ENCODE measurements around the gene PLXNA4.
"Not testable (repeated sequence)": the region's sequence is repeated elsewhere in the genome, so short reads cannot be mapped to it uniquely, and the experiment has no call there.

The PLXNA4 gene, protein sequence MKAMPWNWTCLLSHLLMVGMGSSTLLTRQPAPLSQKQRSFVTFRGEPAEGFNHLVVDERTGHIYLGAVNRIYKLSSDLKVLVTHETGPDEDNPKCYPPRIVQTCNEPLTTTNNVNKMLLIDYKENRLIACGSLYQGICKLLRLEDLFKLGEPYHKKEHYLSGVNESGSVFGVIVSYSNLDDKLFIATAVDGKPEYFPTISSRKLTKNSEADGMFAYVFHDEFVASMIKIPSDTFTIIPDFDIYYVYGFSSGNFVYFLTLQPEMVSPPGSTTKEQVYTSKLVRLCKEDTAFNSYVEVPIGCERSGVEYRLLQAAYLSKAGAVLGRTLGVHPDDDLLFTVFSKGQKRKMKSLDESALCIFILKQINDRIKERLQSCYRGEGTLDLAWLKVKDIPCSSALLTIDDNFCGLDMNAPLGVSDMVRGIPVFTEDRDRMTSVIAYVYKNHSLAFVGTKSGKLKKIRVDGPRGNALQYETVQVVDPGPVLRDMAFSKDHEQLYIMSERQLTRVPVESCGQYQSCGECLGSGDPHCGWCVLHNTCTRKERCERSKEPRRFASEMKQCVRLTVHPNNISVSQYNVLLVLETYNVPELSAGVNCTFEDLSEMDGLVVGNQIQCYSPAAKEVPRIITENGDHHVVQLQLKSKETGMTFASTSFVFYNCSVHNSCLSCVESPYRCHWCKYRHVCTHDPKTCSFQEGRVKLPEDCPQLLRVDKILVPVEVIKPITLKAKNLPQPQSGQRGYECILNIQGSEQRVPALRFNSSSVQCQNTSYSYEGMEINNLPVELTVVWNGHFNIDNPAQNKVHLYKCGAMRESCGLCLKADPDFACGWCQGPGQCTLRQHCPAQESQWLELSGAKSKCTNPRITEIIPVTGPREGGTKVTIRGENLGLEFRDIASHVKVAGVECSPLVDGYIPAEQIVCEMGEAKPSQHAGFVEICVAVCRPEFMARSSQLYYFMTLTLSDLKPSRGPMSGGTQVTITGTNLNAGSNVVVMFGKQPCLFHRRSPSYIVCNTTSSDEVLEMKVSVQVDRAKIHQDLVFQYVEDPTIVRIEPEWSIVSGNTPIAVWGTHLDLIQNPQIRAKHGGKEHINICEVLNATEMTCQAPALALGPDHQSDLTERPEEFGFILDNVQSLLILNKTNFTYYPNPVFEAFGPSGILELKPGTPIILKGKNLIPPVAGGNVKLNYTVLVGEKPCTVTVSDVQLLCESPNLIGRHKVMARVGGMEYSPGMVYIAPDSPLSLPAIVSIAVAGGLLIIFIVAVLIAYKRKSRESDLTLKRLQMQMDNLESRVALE (N-terminal part only)

DNA sequence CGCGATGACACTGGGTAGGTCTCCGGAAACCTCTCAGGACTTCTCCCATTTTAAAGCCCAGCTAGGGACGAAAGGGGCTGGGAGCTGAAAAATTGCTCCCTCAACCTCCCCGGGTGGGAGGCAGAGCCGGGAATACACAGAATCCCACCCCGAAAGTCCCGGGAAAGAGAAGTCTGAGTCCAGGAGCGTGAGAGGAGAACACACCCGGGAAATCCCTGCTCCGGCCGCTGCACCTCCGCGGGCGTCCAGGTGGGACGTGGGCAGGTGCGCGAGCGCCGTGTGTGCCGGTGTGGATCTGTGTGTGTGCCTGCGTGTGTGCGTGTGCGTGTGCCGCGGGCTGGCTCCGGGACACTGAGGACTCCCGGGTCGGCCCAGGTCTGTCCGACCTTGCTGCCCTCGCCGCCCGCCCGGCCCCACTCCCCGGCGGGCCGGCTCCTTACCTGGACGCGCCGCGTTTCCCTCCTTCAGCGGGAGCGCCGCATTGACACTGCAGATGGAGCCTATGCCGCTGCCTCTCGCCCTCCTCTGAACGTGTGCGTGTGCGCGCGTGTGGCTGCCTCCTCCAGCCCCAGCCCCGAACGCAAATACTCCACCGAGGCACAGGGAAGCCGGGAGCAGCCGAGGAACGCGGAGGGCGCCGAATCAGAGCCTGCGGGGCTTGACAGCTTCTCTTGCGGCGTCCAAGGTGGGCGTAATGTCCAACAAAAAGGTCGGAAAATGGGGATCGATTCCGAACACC, at the start of gene PLXNA4:
Gene PLXNA4 (minus strand): TSS at position 489 of the 739 bp plus-strand sequence. CDS start 67,777 bp downstream, outside the sequence.
- no peak for DNase-seq (ENCODE audit: low read depth)

GRCh38 chr7:132625651-132626050, 49.4 kb upstream of the PLXNA4 start:
- no peak for DNase-seq (ENCODE audit: low read depth)

- no peak for DNase-seq (ENCODE audit: low read depth)
Observed at GRCh38 chr7:132622081-132622480, 45.8 kb upstream of the PLXNA4 start.

DNA sequence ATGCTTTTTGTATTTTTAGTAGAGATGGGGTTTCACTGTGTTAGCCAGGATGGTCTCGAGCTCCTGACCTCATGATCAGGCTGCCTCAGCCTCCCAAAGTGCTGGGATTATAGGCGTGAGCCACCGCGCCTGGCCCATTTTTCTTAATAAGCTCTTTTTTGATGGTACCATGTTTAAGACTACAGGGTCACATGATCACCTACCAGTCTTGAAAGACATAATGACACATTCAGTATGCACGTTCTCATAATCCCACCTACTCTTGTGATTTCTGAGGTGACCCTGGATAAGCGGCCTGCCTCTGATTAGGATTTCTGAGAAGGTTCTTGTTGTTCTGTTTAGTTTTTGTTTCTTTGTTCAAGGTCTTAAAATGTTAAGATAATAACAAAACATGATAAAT, 43.7 kb upstream of the PLXNA4 start:
- no peak for DNase-seq (ENCODE audit: low read depth)

DNA sequence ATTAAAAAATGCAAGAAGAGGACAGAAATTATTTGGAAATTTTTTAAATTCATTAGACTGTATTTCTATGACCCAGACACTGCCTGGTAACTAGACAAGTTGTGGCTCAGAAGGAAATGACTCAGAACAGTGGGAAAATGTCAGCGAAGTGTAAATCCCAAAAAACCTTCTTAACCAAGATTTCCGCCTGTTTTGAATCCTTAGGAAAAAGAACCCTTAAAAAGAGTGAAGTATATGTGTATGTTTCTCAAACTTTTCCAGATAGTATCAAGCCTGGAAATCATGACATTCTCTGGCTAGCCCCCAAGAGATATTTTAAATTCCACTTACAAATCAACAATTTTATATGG, 42.7 kb upstream of the PLXNA4 start:
- no peak for DNase-seq (ENCODE audit: low read depth)

GRCh38 chr7:132618271-132618955, 42.1 kb upstream of the PLXNA4 start:
- DNase-seq (ENCODE audit: low read depth) = no peak

DNA sequence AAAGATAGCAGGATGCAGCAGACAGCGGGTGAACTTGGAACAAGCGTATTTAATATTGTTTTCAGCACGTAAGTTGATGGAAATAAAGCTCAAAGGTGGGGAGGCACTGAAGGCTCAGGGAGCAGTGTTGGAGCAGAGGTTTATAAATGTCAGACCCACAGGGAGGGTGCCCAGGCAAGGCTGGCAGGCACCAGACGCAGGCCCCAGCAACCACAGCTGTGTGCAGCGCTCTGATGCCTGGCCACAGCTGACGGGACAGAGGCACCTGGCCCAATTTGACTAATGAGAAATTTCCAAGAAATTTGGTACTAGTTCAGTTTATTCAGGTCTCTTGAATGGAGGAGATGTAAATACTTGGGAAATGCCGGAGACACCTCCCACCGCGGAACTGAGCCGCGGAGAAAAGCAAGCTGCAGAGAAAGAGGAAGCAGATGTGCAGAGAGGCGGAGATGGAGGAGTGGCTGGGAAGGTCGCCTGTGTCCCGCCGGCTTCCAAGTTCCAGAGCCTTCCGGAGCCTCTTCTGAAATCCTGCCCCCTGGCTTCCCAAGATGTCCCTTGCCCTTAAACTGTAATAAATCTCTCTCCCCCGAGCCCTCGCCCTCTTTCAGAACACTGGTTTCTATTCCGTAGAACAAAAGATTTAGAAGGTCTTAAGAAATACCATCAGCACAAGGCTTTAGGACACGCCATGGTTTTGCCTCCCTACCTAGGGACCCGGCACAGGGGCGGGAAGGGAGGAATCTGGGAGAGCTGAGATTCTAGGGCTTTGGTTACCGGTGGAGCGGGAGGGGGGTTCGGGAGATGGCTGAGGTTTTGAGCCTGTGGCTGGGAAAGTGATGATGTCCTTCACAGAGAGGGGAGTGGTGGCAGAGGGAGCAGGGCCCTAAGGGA, 38.4 kb upstream of the PLXNA4 start:
- DNase-seq (ENCODE audit: low read depth) = no peak

- no peak for DNase-seq (ENCODE audit: low read depth)
Observed at GRCh38 chr7:132613737-132614136, 37.5 kb upstream of the PLXNA4 start.

DNA sequence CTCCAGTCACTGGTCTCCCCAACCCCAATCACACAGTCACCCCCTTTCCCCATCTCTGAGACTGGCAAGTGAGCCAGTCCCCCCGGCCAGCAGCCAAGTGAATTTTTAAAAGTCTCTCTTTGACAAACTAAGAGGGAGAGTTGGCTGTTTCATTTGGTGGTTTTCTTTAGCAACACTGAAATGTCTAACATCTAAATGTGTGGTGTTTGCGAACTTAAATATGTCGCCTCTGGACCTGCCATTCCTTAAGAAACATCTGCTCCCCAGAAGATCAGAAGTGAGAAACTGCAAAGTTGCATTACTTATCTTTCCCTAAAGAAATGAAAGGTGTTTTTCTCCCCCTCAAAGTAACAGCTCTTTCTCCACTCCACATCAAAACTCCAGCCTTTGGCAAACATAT, 34.7 kb upstream of the PLXNA4 start:
- no peak for DNase-seq (ENCODE audit: low read depth)

GRCh38 chr7:132609906-132610520, 33.7 kb upstream of the PLXNA4 start:
- no peak for DNase-seq (ENCODE audit: low read depth)

GRCh38 chr7:132609222-132609621, 33.0 kb upstream of the PLXNA4 start:
- no peak for DNase-seq (ENCODE audit: low read depth)

- no peak for DNase-seq (ENCODE audit: low read depth)
Observed at GRCh38 chr7:132608523-132608922, 32.3 kb upstream of the PLXNA4 start.

DNA sequence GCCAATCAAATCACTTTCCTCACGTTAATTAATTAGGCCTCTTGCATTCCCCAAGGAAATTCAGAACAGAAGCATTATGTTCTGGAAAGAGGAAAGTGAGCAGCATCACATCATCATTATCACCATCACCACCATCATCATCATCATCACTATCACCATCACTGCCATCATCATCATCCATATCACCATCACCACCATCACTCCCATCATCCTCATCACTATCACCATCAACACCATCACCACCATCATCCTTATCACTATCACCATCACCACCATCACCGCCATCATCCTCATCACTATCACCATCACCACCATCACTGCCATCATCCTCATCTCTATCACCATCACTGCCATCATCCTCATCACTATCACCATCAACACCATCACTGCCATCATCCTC, 31.4 kb upstream of the PLXNA4 start:
- DNase-seq (ENCODE audit: low read depth) = no peak

GRCh38 chr7:132604121-132604520, 27.9 kb upstream of the PLXNA4 start:
- no peak for DNase-seq (ENCODE audit: low read depth)

DNA sequence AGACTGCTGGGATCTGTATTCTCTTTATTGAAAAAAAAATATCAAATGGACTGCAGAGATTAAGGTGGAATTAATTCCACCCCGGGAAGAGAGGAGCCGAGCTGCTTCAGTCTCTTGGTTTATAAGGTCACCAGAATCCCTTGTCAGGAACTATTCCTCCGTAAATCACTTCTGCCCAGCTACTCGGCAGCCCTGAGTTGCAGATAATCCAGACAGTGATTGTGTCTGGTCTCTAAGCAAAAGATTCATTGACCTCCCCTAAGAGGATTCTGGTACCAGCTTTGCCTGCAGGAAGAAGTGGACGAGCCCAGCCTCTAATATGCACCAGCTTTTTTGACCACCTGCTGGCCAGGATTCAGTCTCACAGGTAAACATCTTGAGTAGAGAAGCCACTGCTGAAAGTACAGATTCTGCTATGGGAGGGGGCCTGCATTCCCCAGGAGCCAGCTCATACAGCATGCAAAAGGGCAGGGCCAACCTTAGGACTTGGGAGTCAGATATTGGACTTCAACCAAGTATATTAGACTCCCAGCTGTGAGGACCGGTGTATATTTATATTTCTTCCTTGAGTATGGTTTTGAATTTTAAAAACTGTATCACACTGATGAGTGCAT, 27.1 kb upstream of the PLXNA4 start:
- no peak for DNase-seq (ENCODE audit: low read depth)

- DNase-seq (ENCODE audit: low read depth) = no peak
Observed at GRCh38 chr7:132601783-132602182, 25.5 kb upstream of the PLXNA4 start.

- no peak for DNase-seq (ENCODE audit: low read depth)
Observed at GRCh38 chr7:132596588-132596987, 20.3 kb upstream of the PLXNA4 start.

DNA sequence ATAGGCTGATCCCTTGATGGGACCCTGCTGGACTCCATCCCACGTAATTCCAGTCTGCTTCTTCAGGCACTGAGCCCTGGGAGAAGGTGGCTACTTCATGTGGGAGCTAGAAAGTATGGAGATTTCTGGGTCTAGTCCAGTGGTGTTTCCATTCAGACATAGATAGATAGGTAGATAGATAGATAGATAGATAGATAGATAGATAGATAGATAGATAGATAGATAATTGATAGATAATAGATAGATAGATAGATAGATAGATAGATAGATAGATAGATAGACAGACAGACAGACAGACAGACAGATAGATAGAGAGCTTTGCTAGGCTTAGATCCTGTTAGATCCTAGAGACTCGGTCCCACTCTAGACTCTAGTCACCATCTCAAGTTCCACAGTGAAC, 18.5 kb upstream of the PLXNA4 start:
- not testable (repeated sequence) for DNase-seq (ENCODE audit: low read depth)

DNA sequence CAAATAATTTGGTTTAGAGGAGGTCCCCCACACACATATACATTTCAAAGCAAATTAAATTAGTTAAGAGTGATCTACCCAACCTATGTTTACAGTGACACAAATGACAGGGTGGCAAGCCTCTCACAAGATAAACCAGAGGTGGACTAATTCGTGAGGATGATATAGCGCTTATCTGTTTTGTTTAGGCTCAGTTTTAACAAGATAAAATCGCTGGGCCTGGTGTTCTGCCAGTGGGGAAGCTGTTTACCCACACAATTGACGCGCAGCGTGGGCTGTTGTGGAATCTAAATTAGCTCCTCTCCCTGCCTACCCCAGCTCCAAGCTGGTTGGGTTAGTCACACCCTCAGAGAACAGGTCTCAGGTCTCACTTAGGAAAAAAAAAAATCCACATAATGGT, 16.7 kb upstream of the PLXNA4 start:
- no peak for DNase-seq (ENCODE audit: low read depth)
